Left ventricle myocardium superior (tissue), 1 donor: ENCODE results near the gene AOPEP. TPM values are rescaled to one million over a fixed set of nuclear protein-coding genes. Genes with fewer than 3 reads are reported as not detected.
A peak's percentile ranks its signal among the peaks of the same experiment; 100 is the strongest.
"Not testable (repeated sequence)": the region's sequence is repeated elsewhere in the genome, so short reads cannot be mapped to it uniquely, and the experiment has no call there.

Source experiments
- ATAC-seq: fragments of 200-7000 bp; cut with Tn5 transposase; one replicate; pipeline ENCODE4 v1.9.1; 2020; ENCODE audit warnings: mild to moderate bottlenecking, moderate library complexity
- DNase-seq: peaks from one replicate; pipeline ENCODE4 v3.0.0-alpha.2; 2020
- intact Hi-C: fragments of 100-400 bp; cut with micrococcal nuclease; formaldehyde crosslinking; loops from one replicate; pipeline ENCODE4 v1.11.0; 2022
- total RNA-seq: library from RNA; stranded (reverse); fragmentation: NEBNext Ultra II Directional; extraction: Animal tissue kit (Norgen Biotek cat#: 25700); gene quantifications from one replicate; pipeline ENCODE4 v1.2.1, GENCODE V29; 2021
- donor health status: DM: no; HTN: yes; CAD: no; lungs with severe emphysema.

The AOPEP gene
- total RNA-seq, 1 donor from 2014 or later: 161 TPM

GRCh38 chr9:95004411-95005277 lies 278.1 kb downstream of the AOPEP start:
- ATAC-seq: peak; percentile 51
- intact Hi-C loops: loop anchor here (5.0 kb wide), 1 partner anchor 222 kb away; no protein-coding TSS in a partner anchor
- peak; percentile 82 for DNase-seq

- ATAC-seq (no peak), DNase-seq (no peak)
- intact Hi-C loops: loop anchor here (5.0 kb wide), 1 partner anchor 223 kb away; no protein-coding TSS in a partner anchor
Measured at GRCh38 chr9:95005278-95006143, 279.0 kb downstream of the AOPEP start.

- intact Hi-C loops: loop anchor here (5.0 kb wide), 1 partner anchor 225 kb away; no protein-coding TSS in a partner anchor
- no peak for DNase-seq
- ATAC-seq: peak; percentile 23
Measured at GRCh38 chr9:95007226-95007869, 280.8 kb downstream of the AOPEP start.

DNA sequence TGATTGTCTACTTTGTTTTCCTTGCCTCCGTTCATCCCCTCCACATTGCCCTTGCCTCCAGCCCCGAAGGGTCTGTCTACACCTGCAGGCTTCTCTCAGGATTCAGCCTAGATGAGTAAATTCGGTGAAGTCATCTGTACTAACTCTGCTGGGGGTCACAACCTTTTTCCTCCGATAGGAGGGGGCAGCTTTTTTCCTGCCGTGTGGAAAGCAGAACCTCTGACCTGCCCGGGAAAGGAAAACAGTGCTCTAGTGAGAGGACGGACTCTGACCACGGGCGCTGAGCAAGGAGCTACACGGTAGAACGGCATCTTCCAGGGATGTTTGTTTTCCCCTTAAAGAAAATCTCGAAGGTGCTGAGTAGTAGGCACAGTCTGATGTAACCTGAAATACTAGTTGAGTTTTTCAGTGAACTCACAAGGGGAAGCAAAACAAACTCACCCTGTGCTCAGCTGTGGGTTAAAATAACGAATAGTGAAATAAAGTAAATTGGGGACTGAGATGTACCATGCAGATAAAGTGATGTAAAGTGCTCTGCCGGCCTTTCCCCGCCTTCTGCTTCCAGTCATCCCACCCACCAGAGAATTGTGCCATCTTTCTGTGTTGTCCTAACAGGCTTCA lies 281.8 kb downstream of the AOPEP start:
- ATAC-seq (no peak), DNase-seq (no peak)

GRCh38 chr9:95009459-95009858 lies 283.0 kb downstream of the AOPEP start:
- ATAC-seq: peak; percentile 7
- intact Hi-C loops: loop anchor here (5.0 kb wide), 1 partner anchor 227 kb away; no protein-coding TSS in a partner anchor
- no peak for DNase-seq

More for the DNA sequence above, 281.8 kb downstream of the AOPEP start:
- intact Hi-C loops: loop anchor here (5.0 kb wide), 1 partner anchor 226 kb away; no protein-coding TSS in a partner anchor

GRCh38 chr9:95010431-95010838 lies 283.9 kb downstream of the AOPEP start:
- intact Hi-C loops: loop anchor here (10.0 kb wide), 1 partner anchor 136 kb away; no protein-coding TSS in a partner anchor
- no peak for ATAC-seq
- no peak for DNase-seq

DNA sequence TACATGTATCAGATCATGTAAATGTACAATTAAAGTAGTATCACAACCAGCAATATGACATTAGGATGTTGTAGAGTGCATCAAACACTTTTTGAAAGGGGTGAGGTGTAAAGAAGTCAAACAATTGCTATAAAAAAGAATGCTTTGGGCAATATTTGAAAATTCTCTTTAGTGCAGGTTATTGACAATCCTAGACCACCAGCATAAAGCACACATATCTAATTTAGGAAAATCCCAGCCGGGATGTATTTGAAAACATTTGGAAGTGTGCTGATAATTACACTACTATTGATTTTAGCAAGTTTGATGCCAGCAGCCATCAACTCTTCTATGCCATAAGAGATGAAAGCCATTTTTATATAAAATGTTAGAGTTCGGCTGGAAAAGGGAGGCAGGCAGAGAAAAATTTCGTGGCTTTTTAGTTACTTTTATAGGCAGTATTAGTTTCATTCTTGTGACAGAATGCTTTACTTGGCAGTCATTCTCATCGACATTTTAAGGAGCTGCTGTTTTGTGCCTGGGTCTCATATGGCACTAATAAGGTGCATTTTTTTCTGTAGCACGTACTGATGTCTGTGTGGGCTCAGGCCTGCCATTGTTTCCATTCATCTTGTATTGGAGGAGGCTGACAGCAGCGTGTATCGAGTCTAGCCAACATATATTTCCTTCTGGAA lies 285.7 kb downstream of the AOPEP start:
- DNase-seq: no peak
- no peak for ATAC-seq
- intact Hi-C loops: loop anchor here (10.0 kb wide), 1 partner anchor 137 kb away; no protein-coding TSS in a partner anchor

- DNase-seq (no peak), ATAC-seq (no peak)
- intact Hi-C loops: loop anchor here (10.0 kb wide), 1 partner anchor 138 kb away; no protein-coding TSS in a partner anchor
Measured at GRCh38 chr9:95012902-95013301, 286.4 kb downstream of the AOPEP start.

- intact Hi-C loops: loop anchor here (10.0 kb wide), 1 partner anchor 140 kb away; no protein-coding TSS in a partner anchor
- DNase-seq: no peak
- no peak for ATAC-seq
Measured at GRCh38 chr9:95014917-95015316, 288.4 kb downstream of the AOPEP start.

GRCh38 chr9:95015569-95015968 lies 289.1 kb downstream of the AOPEP start:
- ATAC-seq (no peak), DNase-seq (no peak)
- intact Hi-C loops: loop anchor here (10.0 kb wide), 1 partner anchor 141 kb away; no protein-coding TSS in a partner anchor

- intact Hi-C loops: loop anchor here (10.0 kb wide), 1 partner anchor 142 kb away; no protein-coding TSS in a partner anchor
- no peak for DNase-seq
- no peak for ATAC-seq
Measured at GRCh38 chr9:95017062-95017461, 290.6 kb downstream of the AOPEP start.

- DNase-seq: no peak
- ATAC-seq: no peak
- intact Hi-C loops: loop anchor here (10.0 kb wide), 1 partner anchor 143 kb away; no protein-coding TSS in a partner anchor
Measured at GRCh38 chr9:95017661-95018060, 291.2 kb downstream of the AOPEP start.

DNA sequence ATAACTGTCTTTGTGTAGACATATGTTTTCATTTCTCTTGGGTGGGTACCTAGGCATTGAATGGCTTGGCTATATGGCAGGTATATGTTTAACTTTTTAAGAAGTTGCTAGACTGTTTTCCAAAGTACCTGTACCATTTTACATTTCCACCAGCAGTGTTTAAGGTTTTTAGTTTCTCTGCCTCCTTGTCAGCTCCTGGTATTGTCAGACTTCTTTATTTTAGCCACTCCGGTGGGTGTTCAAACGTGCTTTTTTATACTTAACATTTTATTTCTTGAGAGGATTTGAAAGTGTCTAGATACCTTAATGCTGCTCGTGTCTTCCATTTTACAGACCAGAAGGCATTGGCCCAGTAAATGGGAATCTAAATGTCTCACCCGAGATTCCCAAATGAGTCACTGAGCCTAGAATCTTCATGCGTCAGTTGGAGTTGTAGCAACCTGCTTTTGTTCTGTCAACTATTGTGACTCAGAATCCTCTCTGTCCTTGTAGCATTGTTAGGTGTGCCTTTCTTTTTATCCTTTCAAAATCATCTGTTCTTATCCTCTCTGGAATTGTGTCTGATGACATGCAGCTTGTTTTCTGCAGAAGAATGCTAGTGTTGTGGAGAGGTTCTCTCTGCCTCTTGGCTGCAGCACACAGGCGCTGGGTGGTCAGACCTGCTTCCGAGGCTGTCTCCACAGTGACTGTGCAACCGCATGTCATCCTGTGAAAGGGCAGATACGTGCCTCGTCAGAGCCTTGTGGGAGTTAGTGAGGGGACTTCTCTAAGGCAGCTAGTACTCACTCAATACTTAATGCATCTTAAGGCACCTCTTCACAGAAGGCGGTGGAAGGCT lies 291.8 kb downstream of the AOPEP start:
- DNase-seq (peak; percentile 63), ATAC-seq (peak; percentile 72)
- intact Hi-C loops: loop anchor here (10.0 kb wide), 1 partner anchor 144 kb away; no protein-coding TSS in a partner anchor

GRCh38 chr9:95020644-95021043 lies 294.1 kb downstream of the AOPEP start:
- DNase-seq, intact Hi-C loops, ATAC-seq: not testable (repeated sequence)

DNA sequence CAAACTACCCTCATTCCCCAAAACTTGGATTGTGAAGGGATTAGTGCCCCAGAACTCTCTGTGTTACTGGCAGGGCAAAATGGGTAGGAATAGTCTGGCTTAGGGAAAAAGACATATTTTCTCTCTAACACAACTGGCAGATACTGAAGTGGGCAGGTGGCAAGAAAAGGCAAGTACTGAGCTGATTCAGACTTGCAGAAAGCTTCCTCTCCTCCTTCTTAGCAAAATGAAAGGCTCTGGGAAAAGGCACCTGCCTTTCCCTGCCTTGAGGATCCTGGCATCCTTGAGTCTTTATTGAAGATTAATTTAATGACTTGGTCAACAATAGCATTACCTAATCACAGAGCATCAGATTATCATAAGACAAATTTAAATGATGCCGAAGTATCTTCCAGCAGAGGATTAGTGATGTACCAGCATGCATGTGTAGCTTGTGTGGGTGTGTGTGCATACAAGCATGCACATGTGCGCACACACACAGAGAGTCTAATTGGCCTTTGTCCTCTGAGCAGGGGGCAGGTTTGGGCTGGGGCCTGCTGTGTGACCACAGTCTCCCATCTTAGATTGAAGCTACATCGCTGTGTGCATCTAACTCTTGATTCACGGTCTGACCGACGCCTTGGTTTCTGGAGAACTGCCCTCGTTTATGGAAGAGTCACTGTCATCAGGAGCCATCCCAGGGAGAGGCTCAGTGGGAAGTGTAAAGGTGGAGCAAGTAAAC lies 294.8 kb downstream of the AOPEP start:
- no peak for ATAC-seq
- intact Hi-C loops: no loop called here
- no peak for DNase-seq

GRCh38 chr9:95022657-95023056 lies 296.2 kb downstream of the AOPEP start:
- intact Hi-C loops: no loop called here
- no peak for DNase-seq

More at GRCh38 chr9:95022657-95023056, 296.2 kb downstream of the AOPEP start:
- ATAC-seq: no peak
